Right lobe of liver (tissue), 6 donors: Measurements from ENCODE around the gene DAGLA. TPM values are rescaled to one million over a fixed set of nuclear protein-coding genes. Genes with fewer than 3 reads are reported as not detected.
"Not testable (repeated sequence)": the region's sequence is repeated elsewhere in the genome, so short reads cannot be mapped to it uniquely, and the experiment has no call there.

Experiments used
- ATAC-seq, 4 donors: fragments of 200-7000 bp; cut with Tn5 transposase; one replicate each; pipeline ENCODE4 v1.9.1; 2020; ENCODE audit warnings: mild to moderate bottlenecking in 4 of 4, moderate library complexity in 4 of 4
- DNase-seq, 3 donors: peaks; one replicate each; pipeline ENCODE4 v3.0.0-alpha.2; 2020
- H3K27ac ChIP-seq, 3 donors: fragments of 200-600 bp; one replicate each; pipeline ENCODE4 v1.8.0; 2022
- H3K27me3 ChIP-seq, 2 donors: fragments of 200-600 bp; one replicate each; pipeline ENCODE4 v1.8.0; 2022
- H3K36me3 ChIP-seq, 4 donors: fragments of 200-600 bp; sonication (generic) in 1 of 4; one replicate each; pipeline versions ENCODE4 v1.5.1 to v1.8.0; 2017 to 2022; ENCODE audit warnings: control low read depth in 1 of 4
- H3K4me1 ChIP-seq, 4 donors: fragments of 200-600 bp; sonication (generic) in 1 of 4; one replicate each; pipeline versions ENCODE4 v1.5.1 to v1.8.0; 2017 to 2022; ENCODE audit warnings: control low read depth in 1 of 4
- H3K4me3 ChIP-seq, 3 donors: fragments of 200-600 bp; one replicate each; pipeline ENCODE4 v1.8.0; 2022
- H3K9me3 ChIP-seq, 4 donors: fragments of 200-600 bp; sonication (generic) in 1 of 4; one replicate each; pipeline versions ENCODE4 v1.5.1 to v1.8.0; 2017 to 2022; ENCODE audit warnings: control low read depth in 1 of 4
- CTCF ChIP-seq, 4 donors: fragments of 200-600 bp in 3 of 4; fragments of 450-650 bp in 1 of 4; IDR thresholded peaks; one replicate each; pipeline versions ENCODE4 v1.5.1 to v1.8.0; 2016 to 2022; ENCODE audit warnings: antibody characterized with exemption in 4 of 4, mild to moderate bottlenecking in 2 of 4
- POLR2A ChIP-seq: fragments of 450-650 bp; IDR thresholded peaks from one replicate; pipeline ENCODE4 v1.6.1; 2017; ENCODE audit warnings: antibody characterized with exemption, mild to moderate bottlenecking
- WGBS: methylation state at CpG from one replicate; pipeline ENCODE4 v1.1.6; 2018; ENCODE audit warnings: low coverage, low lambda C conversion rate; ENCODE audit not compliant: insufficient coverage; ENCODE audit errors: missing lambda C conversion rate; 5-methylcytosine and 5-hydroxymethylcytosine counted together
- intact Hi-C, 2 donors: fragments of 100-400 bp; cut with DNase I; formaldehyde crosslinking; loops; one replicate each; pipeline versions ENCODE4 v1.11.2 to v1.14.1; 2022
- total RNA-seq, 6 experiments: library from RNA; depleted of rRNA in 2 of 6; stranded (reverse); fragments of >200 nt in 2 of 6; fragmentation: NEBNext Ultra II Directional in 3 of 6; extraction: Animal tissue kit (Norgen Biotek cat#: 25700) in 3 of 6; gene quantifications; one replicate each; pipeline versions ENCODE4 v1.1.0 to v1.2.4, GENCODE V29; 2016 to 2023
- donor health status: DM: no; HTN: yes; CAD: no.
- donor health status: DM: no; HTN: no; CAD: no.
- donor health status: DM: no; HTN: no; CAD: no.
- donor health status: DM: no; HTN: yes; CAD: no.
- donor health status: DM: no; HTN: yes; CAD: no.

Gene DAGLA
- total RNA-seq, 6 experiments from 2014 or later, result 0.33 to 5.5 (median 0.79) TPM

DNA sequence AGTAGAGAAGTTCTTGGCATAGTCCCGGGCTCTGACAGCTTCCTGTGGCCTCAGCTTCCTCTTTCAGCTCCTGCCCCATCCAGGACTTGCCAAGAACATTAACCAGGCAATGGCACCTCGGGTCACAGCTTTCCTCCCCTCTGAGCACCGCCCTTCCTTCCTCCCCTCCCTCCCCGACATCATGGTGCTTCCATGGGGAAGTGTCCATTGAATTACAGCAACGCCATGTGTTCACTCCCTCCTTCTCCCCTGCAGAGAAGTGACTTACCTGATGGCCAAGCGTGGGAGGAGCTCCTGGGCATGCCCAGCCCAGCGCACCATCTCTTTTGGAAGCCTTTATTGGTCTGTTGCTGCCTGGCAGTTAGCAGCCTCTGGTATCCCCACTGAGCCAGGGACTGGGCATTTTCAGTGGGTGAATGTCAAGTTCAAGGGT is 25.8 kb upstream of the DAGLA start:
- DNase-seq (peak in 2 of 3 donors; percentile 28 to 51), ATAC-seq (peak; percentile 58 to 77 (median 67))
- intact Hi-C loops, result no loop called here
- H3K9me3 ChIP-seq, result no peaks in the 10 kb centered on the region
- no peaks in the 10 kb centered on the region for H3K27me3 ChIP-seq
- WGBS, result 34% methylated on average over 6 of the region's 7 CpGs
- H3K36me3 ChIP-seq, result no peaks in the 10 kb centered on the region
- no peak overlapping the region for H3K4me3 ChIP-seq
- H3K27ac ChIP-seq, result no peak overlapping the region
- TF ChIP-seq CTCF (IDR thresholded peaks at IDR 0.05) (no peak), POLR2A (no peak)
- no peaks in the 10 kb centered on the region for H3K4me1 ChIP-seq

GRCh38 chr11:61655266-61656159 is 24.7 kb upstream of the DAGLA start:
- intact Hi-C loops, H3K4me1 ChIP-seq, H3K27ac ChIP-seq, DNase-seq, H3K36me3 ChIP-seq, ATAC-seq, H3K4me3 ChIP-seq, H3K27me3 ChIP-seq, H3K9me3 ChIP-seq: not testable (repeated sequence)
- WGBS, result 47% methylated on average over 8 of the region's 17 CpGs

DNA sequence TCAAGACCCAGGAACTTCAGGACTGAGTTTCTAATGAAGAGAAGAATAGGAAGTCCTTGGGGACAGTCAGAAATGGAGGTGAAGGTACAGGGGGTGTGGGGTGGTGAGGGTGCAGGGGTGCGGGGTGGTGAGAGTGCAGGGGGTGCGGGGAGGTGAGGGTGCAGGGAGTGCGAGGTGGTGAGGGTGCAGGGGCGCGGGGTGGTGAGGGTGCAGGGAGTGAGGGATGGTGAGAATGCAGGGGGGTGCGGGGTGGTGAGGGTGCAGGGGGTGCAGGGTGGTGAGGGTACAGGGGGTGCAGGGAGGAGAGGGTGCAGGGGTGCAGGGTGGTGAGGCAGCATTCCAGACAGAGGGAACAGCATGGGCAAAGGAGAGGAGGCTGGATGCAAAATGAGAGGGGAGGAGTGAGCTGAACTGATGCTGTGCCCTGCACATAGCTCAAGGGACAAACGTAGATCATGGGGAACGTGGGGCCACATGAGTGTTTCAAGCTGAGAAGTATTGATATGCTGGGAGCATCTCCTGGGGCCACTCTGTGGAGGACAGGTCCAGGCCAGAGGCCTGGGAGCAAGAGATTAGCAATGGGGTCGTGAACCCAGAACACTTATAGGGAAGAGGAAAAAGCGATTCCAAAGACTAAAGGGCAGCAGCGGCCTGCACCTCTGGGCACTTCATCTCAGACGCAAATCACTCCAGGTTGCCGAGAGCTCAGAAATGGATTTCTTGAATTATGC is 23.7 kb upstream of the DAGLA start:
- no peaks in the 10 kb centered on the region for H3K36me3 ChIP-seq
- no peaks in the 10 kb centered on the region for H3K4me1 ChIP-seq
- H3K4me3 ChIP-seq, result no peak overlapping the region
- no peak overlapping the region for H3K27ac ChIP-seq
- no peaks in the 10 kb centered on the region for H3K9me3 ChIP-seq
- H3K27me3 ChIP-seq, result no peaks in the 10 kb centered on the region
- no peak for TF ChIP-seq POLR2A
- no peak for DNase-seq
- intact Hi-C loops, result no loop called here
- WGBS, result 82% methylated on average over 12 of the region's 13 CpGs
- ATAC-seq, result peak in 1 of 4 donors; percentile 36

GRCh38 chr11:61657566-61658290 is 22.5 kb upstream of the DAGLA start:
- no peak overlapping the region for H3K4me3 ChIP-seq
- TF ChIP-seq CTCF (IDR thresholded peaks at IDR 0.05) (no peak), POLR2A (no peak)
- H3K9me3 ChIP-seq, result no peaks in the 10 kb centered on the region
- H3K36me3 ChIP-seq, result no peaks in the 10 kb centered on the region
- 61% methylated on average over 8 of the region's 11 CpGs for WGBS
- intact Hi-C loops, result no loop called here
- no peak for DNase-seq
- no peak for ATAC-seq
- H3K27ac ChIP-seq, result no peak overlapping the region
- no peaks in the 10 kb centered on the region for H3K27me3 ChIP-seq
- no peaks in the 10 kb centered on the region for H3K4me1 ChIP-seq

- no peaks in the 10 kb centered on the region for H3K4me1 ChIP-seq
- no peak for ATAC-seq
- TF ChIP-seq POLR2A (no peak), CTCF (IDR thresholded peaks at IDR 0.05) (no peak)
- H3K4me3 ChIP-seq, result no peak overlapping the region
- no peaks in the 10 kb centered on the region for H3K9me3 ChIP-seq
- no peak overlapping the region for H3K27ac ChIP-seq
- intact Hi-C loops, result no loop called here
- no peaks in the 10 kb centered on the region for H3K27me3 ChIP-seq
- no peak for DNase-seq
- 87% methylated on average over 5 of the region's 8 CpGs for WGBS
- H3K36me3 ChIP-seq, result no peaks in the 10 kb centered on the region
Observed at GRCh38 chr11:61659413-61660196, 20.6 kb upstream of the DAGLA start.

DNA sequence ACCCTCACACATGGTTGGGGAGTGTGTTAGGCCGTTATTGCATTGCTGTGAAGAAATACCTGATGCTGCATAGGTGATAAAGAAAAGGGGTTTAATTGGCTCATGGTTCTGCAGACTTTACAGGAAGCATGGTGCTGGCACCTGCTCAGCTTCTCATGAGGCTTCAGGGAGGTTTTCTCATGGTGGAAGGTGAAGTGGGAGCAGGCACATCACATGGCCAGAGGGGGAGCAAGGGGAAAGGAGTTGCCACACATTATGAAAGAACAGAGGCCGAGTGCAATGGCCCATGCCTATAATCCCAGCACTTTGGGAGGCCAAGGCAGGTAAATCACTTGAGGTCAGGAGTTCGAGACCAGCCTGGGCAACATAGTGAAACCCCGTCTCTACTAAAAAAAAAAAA is 19.2 kb upstream of the DAGLA start:
- H3K4me1 ChIP-seq, H3K27ac ChIP-seq, H3K9me3 ChIP-seq, DNase-seq, intact Hi-C loops, H3K4me3 ChIP-seq, ATAC-seq, H3K36me3 ChIP-seq, H3K27me3 ChIP-seq: not testable (repeated sequence)
- 51% methylated on average over 4 of the region's 4 CpGs for WGBS
